Activated T-helper 17 cell treated with anti-CD3 and anti-CD28 coated beads, Interleukin-2, amount 50 U/mL, for 72 hours (primary cell): ENCODE data around the gene PRKAR2B. TPM values are rescaled to one million over a fixed set of nuclear protein-coding genes. Genes with fewer than 3 reads are reported as not detected.
"Not testable (repeated sequence)": the region's sequence is repeated elsewhere in the genome, so short reads cannot be mapped to it uniquely, and the experiment has no call there.

ENCODE experiments used
- ATAC-seq: fragments of 150-1000 bp; cut with Tn5 transposase; replicated peaks from 2 replicates; pipeline ENCODE4 v1.10.0; 2021; ENCODE audit warnings: mild to moderate bottlenecking, moderate library complexity
- H3K27ac Mint-ChIP-seq: one replicate; pipeline ENCODE4 v1.8.0; 2022; ENCODE audit warnings: mixed read lengths
- H3K27me3 Mint-ChIP-seq: one replicate; pipeline ENCODE4 v1.8.0; 2022; ENCODE audit warnings: mixed read lengths
- H3K36me3 Mint-ChIP-seq: one replicate; pipeline ENCODE4 v1.8.0; 2022; ENCODE audit warnings: low read depth, mild to moderate bottlenecking, mixed read lengths
- H3K4me1 Mint-ChIP-seq: one replicate; pipeline ENCODE4 v1.8.0; 2022; ENCODE audit warnings: mixed read lengths
- H3K4me3 Mint-ChIP-seq: one replicate; pipeline ENCODE4 v1.8.0; 2022; ENCODE audit warnings: mild to moderate bottlenecking, mixed read lengths
- H3K9me3 Mint-ChIP-seq: one replicate; pipeline ENCODE4 v1.8.0; 2022; ENCODE audit warnings: mixed read lengths
- total RNA-seq, 2 donors: library from RNA; stranded (reverse); gene quantifications; one replicate each; pipeline ENCODE4 v1.2.3, GENCODE V29; 2022

Gene PRKAR2B
- total RNA-seq, 2 donors from 2014 or later: 0.95 to 3.4 TPM

- not testable (repeated sequence) for ATAC-seq, H3K4me1 Mint-ChIP-seq, H3K27ac Mint-ChIP-seq
Observed at GRCh38 chr7:107093671-107094070, 49.2 kb downstream of the PRKAR2B start.

GRCh38 chr7:107099154-107099553, 54.6 kb downstream of the PRKAR2B start:
- not testable (repeated sequence) for ATAC-seq, H3K9me3 Mint-ChIP-seq, H3K27ac Mint-ChIP-seq, H3K36me3 Mint-ChIP-seq, H3K4me1 Mint-ChIP-seq, H3K4me3 Mint-ChIP-seq
- H3K27me3 Mint-ChIP-seq: peaks cover 29% of the 10 kb centered on the region

More at GRCh38 chr7:107093671-107094070, 49.2 kb downstream of the PRKAR2B start:
- H3K36me3 Mint-ChIP-seq, H3K9me3 Mint-ChIP-seq, H3K4me3 Mint-ChIP-seq: not testable (repeated sequence)
- H3K27me3 Mint-ChIP-seq: peaks cover 18% of the 10 kb centered on the region

- Mint-ChIP-seq H3K9me3 (peaks cover 3% of the 10 kb centered on the region), H3K27me3 (peaks cover 29% of the 10 kb centered on the region), H3K4me1 (no peaks in the 10 kb centered on the region), H3K4me3 (no peak overlapping the region), H3K36me3 (no peaks in the 10 kb centered on the region), H3K27ac (no peak overlapping the region)
- ATAC-seq: no peak
Observed at GRCh38 chr7:107100824-107101223, 56.3 kb downstream of the PRKAR2B start.

- no peak for ATAC-seq
- no peaks in the 10 kb centered on the region for H3K36me3 Mint-ChIP-seq
- no peak overlapping the region for H3K27ac Mint-ChIP-seq
- H3K4me1 Mint-ChIP-seq: no peaks in the 10 kb centered on the region
- H3K27me3 Mint-ChIP-seq: peaks cover 11% of the 10 kb centered on the region
- no peak overlapping the region for H3K4me3 Mint-ChIP-seq
- H3K9me3 Mint-ChIP-seq: no peaks in the 10 kb centered on the region
Observed at GRCh38 chr7:107103369-107103768, 58.9 kb downstream of the PRKAR2B start.

GRCh38 chr7:107104801-107105200, 60.3 kb downstream of the PRKAR2B start:
- Mint-ChIP-seq H3K9me3 (no peaks in the 10 kb centered on the region), H3K27ac (no peak overlapping the region), H3K36me3 (no peaks in the 10 kb centered on the region), H3K4me1 (no peaks in the 10 kb centered on the region), H3K4me3 (no peak overlapping the region), H3K27me3 (peaks cover 11% of the 10 kb centered on the region)
- no peak for ATAC-seq

GRCh38 chr7:107105591-107106245, 61.2 kb downstream of the PRKAR2B start:
- Mint-ChIP-seq H3K27ac (no peak overlapping the region), H3K36me3 (no peaks in the 10 kb centered on the region), H3K4me1 (no peaks in the 10 kb centered on the region), H3K27me3 (peaks cover 5% of the 10 kb centered on the region), H3K4me3 (no peak overlapping the region), H3K9me3 (no peaks in the 10 kb centered on the region)
- no peak for ATAC-seq

- ATAC-seq: no peak
Observed at GRCh38 chr7:107108793-107109371, 64.4 kb downstream of the PRKAR2B start.

GRCh38 chr7:107109955-107110354, 65.5 kb downstream of the PRKAR2B start:
- no peaks in the 10 kb centered on the region for H3K4me1 Mint-ChIP-seq
- no peak overlapping the region for H3K27ac Mint-ChIP-seq
- H3K36me3 Mint-ChIP-seq: no peaks in the 10 kb centered on the region
- H3K9me3 Mint-ChIP-seq: no peaks in the 10 kb centered on the region
- no peak overlapping the region for H3K4me3 Mint-ChIP-seq
- no peak for ATAC-seq
- no peaks in the 10 kb centered on the region for H3K27me3 Mint-ChIP-seq

More at GRCh38 chr7:107108793-107109371, 64.4 kb downstream of the PRKAR2B start:
- Mint-ChIP-seq H3K27me3 (no peaks in the 10 kb centered on the region), H3K4me3 (no peak overlapping the region), H3K9me3 (no peaks in the 10 kb centered on the region), H3K27ac (no peak overlapping the region), H3K4me1 (no peaks in the 10 kb centered on the region), H3K36me3 (no peaks in the 10 kb centered on the region)

GRCh38 chr7:107111196-107111595, 66.7 kb downstream of the PRKAR2B start:
- no peaks in the 10 kb centered on the region for H3K27me3 Mint-ChIP-seq
- H3K4me3 Mint-ChIP-seq: no peak overlapping the region
- no peak for ATAC-seq
- H3K4me1 Mint-ChIP-seq: no peaks in the 10 kb centered on the region
- no peaks in the 10 kb centered on the region for H3K36me3 Mint-ChIP-seq
- H3K27ac Mint-ChIP-seq: no peak overlapping the region
- no peaks in the 10 kb centered on the region for H3K9me3 Mint-ChIP-seq

- Mint-ChIP-seq H3K36me3 (no peaks in the 10 kb centered on the region), H3K9me3 (no peaks in the 10 kb centered on the region), H3K4me1 (no peaks in the 10 kb centered on the region), H3K4me3 (no peak overlapping the region), H3K27ac (no peak overlapping the region), H3K27me3 (no peaks in the 10 kb centered on the region)
- no peak for ATAC-seq
Observed at GRCh38 chr7:107113866-107114265, 69.4 kb downstream of the PRKAR2B start.

GRCh38 chr7:107115114-107115513, 70.6 kb downstream of the PRKAR2B start:
- Mint-ChIP-seq H3K27ac (no peak overlapping the region), H3K4me1 (peaks cover 4% of the 10 kb centered on the region), H3K27me3 (peaks cover 5% of the 10 kb centered on the region), H3K4me3 (no peak overlapping the region), H3K9me3 (no peaks in the 10 kb centered on the region), H3K36me3 (no peaks in the 10 kb centered on the region)
- ATAC-seq: no peak

GRCh38 chr7:107115762-107116540, 71.4 kb downstream of the PRKAR2B start:
- H3K27me3 Mint-ChIP-seq: peaks cover 5% of the 10 kb centered on the region
- H3K4me3 Mint-ChIP-seq: no peak overlapping the region
- H3K4me1 Mint-ChIP-seq: peaks cover 4% of the 10 kb centered on the region
- no peak overlapping the region for H3K27ac Mint-ChIP-seq
- H3K9me3 Mint-ChIP-seq: no peaks in the 10 kb centered on the region
- ATAC-seq: no peak
- H3K36me3 Mint-ChIP-seq: no peaks in the 10 kb centered on the region

- no peaks in the 10 kb centered on the region for H3K9me3 Mint-ChIP-seq
- no peak for ATAC-seq
- no peaks in the 10 kb centered on the region for H3K36me3 Mint-ChIP-seq
- H3K4me3 Mint-ChIP-seq: no peak overlapping the region
- H3K27me3 Mint-ChIP-seq: peaks cover 5% of the 10 kb centered on the region
- H3K27ac Mint-ChIP-seq: no peak overlapping the region
- peaks cover 4% of the 10 kb centered on the region for H3K4me1 Mint-ChIP-seq
Observed at GRCh38 chr7:107118109-107118900, 73.8 kb downstream of the PRKAR2B start.

- H3K4me1 Mint-ChIP-seq: peaks cover 4% of the 10 kb centered on the region
- H3K36me3 Mint-ChIP-seq: no peaks in the 10 kb centered on the region
- H3K4me3 Mint-ChIP-seq: no peak overlapping the region
- H3K27ac Mint-ChIP-seq: no peak overlapping the region
- ATAC-seq: no peak
- peaks cover 5% of the 10 kb centered on the region for H3K27me3 Mint-ChIP-seq
- no peaks in the 10 kb centered on the region for H3K9me3 Mint-ChIP-seq
Observed at GRCh38 chr7:107119376-107120105, 75.0 kb downstream of the PRKAR2B start.
